ENCODE results near the gene OR2M2.

DNA sequence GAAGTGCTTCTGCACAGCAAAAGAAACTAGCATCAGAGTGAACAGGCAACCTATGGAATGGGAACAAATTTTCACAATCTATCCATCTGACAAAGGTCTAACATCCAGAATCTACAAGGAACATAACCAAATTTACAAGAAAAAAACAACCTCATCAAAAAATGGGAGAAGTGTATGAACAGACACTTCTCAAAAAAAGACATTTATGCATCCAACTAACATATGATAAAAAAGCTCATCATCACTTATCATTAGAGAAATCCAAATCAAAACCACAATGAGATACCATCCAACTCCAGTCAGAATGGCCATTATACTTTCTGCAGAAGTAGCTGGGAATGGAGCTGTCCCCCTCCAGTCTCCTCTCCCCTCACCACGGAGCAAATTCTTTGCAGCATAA lies 19.5 kb downstream of the OR2M2 start:
- TF ChIP-seq, protein P1, sequence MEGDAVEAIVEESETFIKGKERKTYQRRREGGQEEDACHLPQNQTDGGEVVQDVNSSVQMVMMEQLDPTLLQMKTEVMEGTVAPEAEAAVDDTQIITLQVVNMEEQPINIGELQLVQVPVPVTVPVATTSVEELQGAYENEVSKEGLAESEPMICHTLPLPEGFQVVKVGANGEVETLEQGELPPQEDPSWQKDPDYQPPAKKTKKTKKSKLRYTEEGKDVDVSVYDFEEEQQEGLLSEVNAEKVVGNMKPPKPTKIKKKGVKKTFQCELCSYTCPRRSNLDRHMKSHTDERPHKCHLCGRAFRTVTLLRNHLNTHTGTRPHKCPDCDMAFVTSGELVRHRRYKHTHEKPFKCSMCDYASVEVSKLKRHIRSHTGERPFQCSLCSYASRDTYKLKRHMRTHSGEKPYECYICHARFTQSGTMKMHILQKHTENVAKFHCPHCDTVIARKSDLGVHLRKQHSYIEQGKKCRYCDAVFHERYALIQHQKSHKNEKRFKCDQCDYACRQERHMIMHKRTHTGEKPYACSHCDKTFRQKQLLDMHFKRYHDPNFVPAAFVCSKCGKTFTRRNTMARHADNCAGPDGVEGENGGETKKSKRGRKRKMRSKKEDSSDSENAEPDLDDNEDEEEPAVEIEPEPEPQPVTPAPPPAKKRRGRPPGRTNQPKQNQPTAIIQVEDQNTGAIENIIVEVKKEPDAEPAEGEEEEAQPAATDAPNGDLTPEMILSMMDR (IDR thresholded peaks at IDR 0.05): no peak
- no peak for TF ChIP-seq POLR2A (IDR thresholded peaks at IDR 0.05)
